Esophagus muscularis mucosa (tissue), 4 donors: ENCODE data around the gene SLC25A26.

Source experiments
- CTCF ChIP-seq, 3 experiments: fragments of 200-600 bp in 2 of 3; fragments of 450-650 bp in 1 of 3; sonication (generic) in 2 of 3; IDR thresholded peaks; one replicate each; pipeline ENCODE4 v1.5.1; 2017 to 2019; ENCODE audit warnings: antibody characterized with exemption in 3 of 3, mild to moderate bottlenecking in 2 of 3, moderate library complexity in 1 of 3
- EP300 ChIP-seq: sonication (generic); formaldehyde crosslinking; IDR thresholded peaks from one replicate; pipeline ENCODE4 v1.6.1; 2017; ENCODE audit warnings: antibody characterized with exemption
- POLR2A ChIP-seq: fragments of 450-650 bp; IDR thresholded peaks from one replicate; pipeline ENCODE4 v1.6.1; 2017; ENCODE audit warnings: antibody characterized with exemption, moderate library complexity, mild to moderate bottlenecking, low read depth
- POLR2AphosphoS5 ChIP-seq, 2 donors: sonication (generic); formaldehyde crosslinking; IDR thresholded peaks; one replicate each; pipeline ENCODE4 v1.6.1; 2017; ENCODE audit warnings: antibody characterized with exemption in 2 of 2

GRCh38 chr3:66404197-66404596, 183.4 kb downstream of the SLC25A26 start:
- no peak for TF ChIP-seq CTCF (IDR thresholded peaks at IDR 0.05)
- TF ChIP-seq POLR2A = no peak
- TF ChIP-seq POLR2AphosphoS5 (IDR thresholded peaks at IDR 0.05) = no peak
- no peak for TF ChIP-seq EP300
